HEK293 (cell line): Measurements from ENCODE around the gene PAK5.

Experiments
- CTCF ChIP-seq: fragments of 450-650 bp; formaldehyde crosslinking; IDR thresholded peaks from 2 replicates; pipeline ENCODE4 v1.5.1; 2016; ENCODE audit warnings: missing biosample characterization, missing genetic modification characterization
- PBX3 ChIP-seq: sonication (generic); formaldehyde crosslinking; IDR thresholded peaks from 2 replicates; pipeline ENCODE4 v1.8.1; 2022; ENCODE audit warnings: mild to moderate bottlenecking, moderate library complexity, missing genetic modification reagents
- ZNF138 ChIP-seq: fragments of 450-650 bp; formaldehyde crosslinking; IDR thresholded peaks from 2 replicates; pipeline ENCODE4 v1.5.1; 2016; ENCODE audit warnings: missing biosample characterization, missing genetic modification characterization, borderline replicate concordance
- ZNF18 ChIP-seq: fragments of 450-650 bp; formaldehyde crosslinking; IDR thresholded peaks from 2 replicates; pipeline ENCODE4 v1.5.1; 2016; ENCODE audit warnings: missing biosample characterization, missing genetic modification characterization
- ZNF362 ChIP-seq: fragments of 450-650 bp; formaldehyde crosslinking; IDR thresholded peaks from 2 replicates; pipeline ENCODE4 v1.5.1; 2016; ENCODE audit warnings: missing biosample characterization, missing genetic modification characterization
- ZNF707 ChIP-seq: fragments of 450-650 bp; formaldehyde crosslinking; IDR thresholded peaks from 2 replicates; pipeline ENCODE4 v1.5.1; 2016; ENCODE audit warnings: missing biosample characterization, missing genetic modification characterization

- TF ChIP-seq ZNF138 (tag by site-specific recombination), result no peak
- TF ChIP-seq CTCF (tag by site-specific recombination), result no peak
- TF ChIP-seq ZNF707 (tag by site-specific recombination), result no peak
- no peak for TF ChIP-seq ZNF362 (tag by site-specific recombination)
- TF ChIP-seq PBX3 (CRISPR knock-in tag), result no peak
- no peak for TF ChIP-seq ZNF18 (tag by site-specific recombination)
Measured at GRCh38 chr20:9663423-9663822, 175.5 kb downstream of the PAK5 start.
